GM23248 (cell line): ENCODE data around the gene AHR. TPM values are rescaled to one million over a fixed set of nuclear protein-coding genes. Genes with fewer than 3 reads are reported as not detected.
"Not testable (repeated sequence)": the region's sequence is repeated elsewhere in the genome, so short reads cannot be mapped to it uniquely, and the experiment has no call there.

Source experiments
- DNase-seq: peaks from one replicate; pipeline ENCODE4 v3.0.0-alpha.2; 2015
- H2AFZ ChIP-seq: fragments of 200-600 bp; sonication (generic); 2 replicates; pipeline ENCODE4 v1.6.1; 2016; ENCODE audit warnings: antibody characterized with exemption
- H3F3A ChIP-seq: fragments of 200-600 bp; sonication (generic); 2 replicates; pipeline ENCODE4 v1.6.1; 2016; ENCODE audit warnings: mild to moderate bottlenecking, antibody characterized with exemption, mixed run types; ENCODE audit not compliant: insufficient read depth
- H3K27ac ChIP-seq: fragments of 200-600 bp; sonication (generic); 2 replicates; pipeline ENCODE4 v1.5.1; 2016; ENCODE audit warnings: mild to moderate bottlenecking
- H3K27me3 ChIP-seq: fragments of 200-600 bp; sonication (generic); replicated peaks from 2 replicates; pipeline ENCODE4 v1.6.1; 2016; ENCODE audit warnings: mild to moderate bottlenecking; ENCODE audit not compliant: insufficient read depth
- H3K36me3 ChIP-seq: fragments of 200-600 bp; sonication (generic); 2 replicates; pipeline ENCODE4 v1.6.1; 2016; ENCODE audit warnings: low read depth, mild to moderate bottlenecking
- H3K4me1 ChIP-seq: fragments of 200-600 bp; sonication (generic); 2 replicates; pipeline ENCODE4 v1.6.1; 2016; ENCODE audit warnings: mild to moderate bottlenecking; ENCODE audit not compliant: insufficient read depth
- H3K4me2 ChIP-seq: fragments of 200-600 bp; sonication (generic); one replicate; pipeline ENCODE4 v1.6.1; 2016; ENCODE audit warnings: mild to moderate bottlenecking; ENCODE audit not compliant: unreplicated experiment
- H3K4me3 ChIP-seq: fragments of 200-600 bp; sonication (generic); 2 replicates; pipeline ENCODE4 v1.5.1; 2016; ENCODE audit warnings: mild to moderate bottlenecking
- H3K79me2 ChIP-seq: fragments of 200-600 bp; sonication (generic); 2 replicates; pipeline ENCODE4 v1.6.1; 2016; ENCODE audit warnings: mild to moderate bottlenecking; ENCODE audit not compliant: insufficient read depth
- H3K9ac ChIP-seq: fragments of 200-600 bp; sonication (generic); 2 replicates; pipeline ENCODE4 v1.6.1; 2016; ENCODE audit warnings: mild to moderate bottlenecking
- H3K9me2 ChIP-seq: fragments of 200-600 bp; sonication (generic); 2 replicates; pipeline ENCODE4 v1.6.1; 2016; ENCODE audit warnings: mixed run types, mild to moderate bottlenecking, moderate library complexity; ENCODE audit not compliant: insufficient read depth
- H3K9me3 ChIP-seq: fragments of 200-600 bp; sonication (generic); one replicate; pipeline ENCODE4 v1.6.1; 2017; ENCODE audit warnings: low read depth
- H4K20me1 ChIP-seq: fragments of 200-600 bp; sonication (generic); 2 replicates; pipeline ENCODE4 v1.6.0; 2016; ENCODE audit not compliant: insufficient read depth
- EZH2 ChIP-seq: fragments of 200-600 bp; sonication (generic); IDR thresholded peaks from 2 replicates; pipeline ENCODE4 v1.6.1; 2018; ENCODE audit warnings: antibody characterized with exemption, mild to moderate bottlenecking; ENCODE audit not compliant: insufficient read depth, poor library complexity, severe bottlenecking
- EZH2phosphoT487 ChIP-seq: fragments of 200-600 bp; sonication (generic); IDR thresholded peaks from 2 replicates; pipeline ENCODE4 v1.6.1; 2018; ENCODE audit warnings: antibody characterized with exemption, moderate library complexity, mild to moderate bottlenecking, low read depth; ENCODE audit not compliant: insufficient read depth
- WGBS, 2 experiments: methylation state at CpG; one replicate each; pipeline ENCODE4 v1.1.6; 2015 to 2017; ENCODE audit warnings: low lambda C conversion rate in 2 of 2, low coverage in 1 of 2; ENCODE audit errors: missing lambda C conversion rate in 2 of 2; 5-methylcytosine and 5-hydroxymethylcytosine counted together
- in situ Hi-C: fragments of 300-500 bp; cut with MboI; formaldehyde crosslinking; loops from 2 replicates; pipeline ENCODE4 v1.15.0; 2020
- polyA plus RNA-seq: library from polyadenylated mRNA; unstranded; fragments of >200 nt; fragmentation: Nextera tagmentation; extraction: Ambion mirVana; gene quantifications from 2 replicates; pipeline ENCODE4 v1.2.1, GENCODE V29; 2016
- total RNA-seq: library from RNA; depleted of rRNA; stranded (reverse); fragments of >200 nt; shearing (Covaris generic); gene quantifications from 2 replicates; pipeline ENCODE4 v1.2.3, GENCODE V29; 2014

Gene AHR
- total and polyA plus RNA-seq, 2 experiments from 2014 or later, result 19.0 to 98.7 TPM

DNA sequence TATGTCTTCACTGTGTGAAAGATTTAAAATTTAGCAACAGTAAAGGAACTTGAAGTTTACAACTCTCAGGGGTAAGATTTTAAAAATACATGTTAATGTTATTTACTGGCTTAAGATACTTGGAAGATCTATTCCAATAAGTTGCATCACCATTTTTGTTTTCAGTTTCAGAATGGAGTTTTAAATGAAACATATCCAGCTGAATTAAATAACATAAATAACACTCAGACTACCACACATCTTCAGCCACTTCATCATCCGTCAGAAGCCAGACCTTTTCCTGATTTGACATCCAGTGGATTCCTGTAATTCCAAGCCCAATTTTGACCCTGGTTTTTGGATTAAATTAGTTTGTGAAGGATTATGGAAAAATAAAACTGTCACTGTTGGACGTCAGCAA, 44.3 kb downstream of the AHR start:
- Histone ChIP-seq H3K9ac (no peak overlapping the region), H2AFZ (peak overlapping the region; percentile 12; the same call in 1 of the 2 replicates), H3K9me3 (no peaks in the 10 kb centered on the region), H3K4me2 (peak overlapping the region; percentile 28), H3K36me3 (peaks cover 31% of the 10 kb centered on the region), H3K79me2 (peaks cover 56% of the 10 kb centered on the region), H3K4me1 (peaks cover 19% of the 10 kb centered on the region), H3K9me2 (no peaks in the 10 kb centered on the region), H3F3A (no peaks in the 10 kb centered on the region; the same call in 1 of the 2 replicates), H3K27ac (0 out of 2 replicates have a peak overlapping the region, but pooled peaks have one; percentile 8), H3K4me3 (no peak overlapping the region), H3K27me3 (no peaks in the 10 kb centered on the region), H4K20me1 (no peaks in the 10 kb centered on the region)
- WGBS, 2 experiments, result 28 to 38% methylated on average over 2 of the region's 2 CpGs
- in situ Hi-C loops, result no loop called here
- TF ChIP-seq EZH2phosphoT487 (no peak), EZH2 (no peak)
- peak; percentile 10 for DNase-seq

DNA sequence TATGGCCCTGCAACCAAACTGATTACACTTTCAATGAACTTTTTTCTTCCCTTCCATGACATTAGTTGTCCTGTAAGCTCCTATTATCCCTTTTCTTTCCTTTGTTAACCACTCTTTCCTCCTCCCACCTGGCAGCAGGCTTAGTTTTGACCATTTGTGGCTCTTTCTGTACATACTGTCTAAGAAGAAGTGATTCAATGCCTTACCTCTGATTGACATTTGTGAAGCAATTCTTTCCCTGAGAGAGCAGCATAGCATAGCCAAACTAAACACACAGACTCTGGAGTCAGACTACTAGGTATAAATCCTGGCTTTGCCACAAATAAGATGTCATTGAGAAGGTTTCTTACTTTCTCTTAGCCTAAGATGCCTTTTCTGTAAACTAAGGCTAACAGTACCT, 48.9 kb downstream of the AHR start:
- no peak overlapping the region for H3K4me2 ChIP-seq
- in situ Hi-C loops, result no loop called here
- no peaks in the 10 kb centered on the region for H3K9me3 ChIP-seq
- no peaks in the 10 kb centered on the region for H3K9me2 ChIP-seq
- H3K4me1 ChIP-seq, result peaks cover 9% of the 10 kb centered on the region
- no peak overlapping the region for H2AFZ ChIP-seq
- H3K79me2 ChIP-seq, result peaks cover 36% of the 10 kb centered on the region
- no peaks in the 10 kb centered on the region; the same call in 1 of the 2 replicates for H3F3A ChIP-seq
- H3K36me3 ChIP-seq, result 0 out of 2 replicates have a peak, but pooled peaks cover 4% of the 10 kb centered on the region
- DNase-seq, result no peak
- no peak overlapping the region for H3K9ac ChIP-seq
- no peak overlapping the region for H3K27ac ChIP-seq
- TF ChIP-seq EZH2 (no peak), EZH2phosphoT487 (no peak)
- no peaks in the 10 kb centered on the region for H3K27me3 ChIP-seq
- no peaks in the 10 kb centered on the region for H4K20me1 ChIP-seq
- no peak overlapping the region for H3K4me3 ChIP-seq

DNA sequence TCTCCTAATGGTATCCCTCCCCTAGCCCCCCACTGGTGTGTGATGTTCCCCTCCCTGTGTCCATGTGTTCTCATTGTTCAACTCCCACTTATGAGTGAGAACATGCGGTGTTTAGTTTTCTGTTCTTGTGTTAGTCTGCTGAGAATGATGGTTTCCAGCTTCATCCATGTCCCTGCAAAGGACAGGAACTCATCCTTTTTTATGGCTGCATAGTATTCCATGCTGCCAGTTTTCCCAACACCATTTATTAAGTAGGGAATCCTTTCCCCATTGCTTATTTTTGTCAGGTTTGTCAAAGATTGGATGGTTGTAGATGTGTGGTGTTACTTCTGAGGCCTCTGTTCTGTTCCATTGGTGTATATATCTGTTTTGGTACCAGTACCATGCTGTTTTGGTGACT, 50.5 kb downstream of the AHR start:
- H3F3A ChIP-seq, H2AFZ ChIP-seq, H3K4me1 ChIP-seq, in situ Hi-C loops, H3K9me3 ChIP-seq, H3K27ac ChIP-seq, H3K36me3 ChIP-seq, DNase-seq, H3K4me2 ChIP-seq, H4K20me1 ChIP-seq, H3K4me3 ChIP-seq, H3K9me2 ChIP-seq, H3K9ac ChIP-seq, H3K27me3 ChIP-seq: not testable (repeated sequence)
- peaks cover 27% of the 10 kb centered on the region for H3K79me2 ChIP-seq
- 89 to 100% methylated on average over 1 of the region's 1 CpG for WGBS, 2 experiments

DNA sequence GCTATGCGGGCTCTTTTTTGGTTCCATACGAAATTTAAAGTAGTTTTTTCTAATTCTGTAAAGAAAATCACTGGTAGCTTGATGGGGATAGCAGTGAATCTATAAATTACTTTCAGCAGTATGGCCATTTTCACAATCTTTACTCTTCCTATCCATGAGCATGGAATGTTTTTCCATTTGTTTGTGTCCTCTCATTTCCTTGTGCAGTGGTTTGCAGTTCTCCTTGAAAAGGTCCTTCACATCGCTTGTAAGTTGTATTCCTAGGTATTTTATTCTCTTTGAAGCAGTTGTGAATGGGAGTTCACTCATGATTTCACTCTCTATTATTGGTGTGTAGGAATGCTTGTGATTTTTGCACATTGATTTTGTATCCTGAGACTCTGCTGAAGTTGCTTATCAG, 51.9 kb downstream of the AHR start:
- H3K9me3 ChIP-seq, H3K4me3 ChIP-seq, in situ Hi-C loops, H3K9me2 ChIP-seq, H3K4me2 ChIP-seq, H2AFZ ChIP-seq, H3F3A ChIP-seq, H3K27me3 ChIP-seq, H3K36me3 ChIP-seq, H4K20me1 ChIP-seq, H3K4me1 ChIP-seq, H3K27ac ChIP-seq, DNase-seq, H3K9ac ChIP-seq: not testable (repeated sequence)
- WGBS, 2 experiments, result 96 to 100% methylated on average over 3 of the region's 3 CpGs
- 0 out of 2 replicates have a peak, but pooled peaks cover 15% of the 10 kb centered on the region for H3K79me2 ChIP-seq

DNA sequence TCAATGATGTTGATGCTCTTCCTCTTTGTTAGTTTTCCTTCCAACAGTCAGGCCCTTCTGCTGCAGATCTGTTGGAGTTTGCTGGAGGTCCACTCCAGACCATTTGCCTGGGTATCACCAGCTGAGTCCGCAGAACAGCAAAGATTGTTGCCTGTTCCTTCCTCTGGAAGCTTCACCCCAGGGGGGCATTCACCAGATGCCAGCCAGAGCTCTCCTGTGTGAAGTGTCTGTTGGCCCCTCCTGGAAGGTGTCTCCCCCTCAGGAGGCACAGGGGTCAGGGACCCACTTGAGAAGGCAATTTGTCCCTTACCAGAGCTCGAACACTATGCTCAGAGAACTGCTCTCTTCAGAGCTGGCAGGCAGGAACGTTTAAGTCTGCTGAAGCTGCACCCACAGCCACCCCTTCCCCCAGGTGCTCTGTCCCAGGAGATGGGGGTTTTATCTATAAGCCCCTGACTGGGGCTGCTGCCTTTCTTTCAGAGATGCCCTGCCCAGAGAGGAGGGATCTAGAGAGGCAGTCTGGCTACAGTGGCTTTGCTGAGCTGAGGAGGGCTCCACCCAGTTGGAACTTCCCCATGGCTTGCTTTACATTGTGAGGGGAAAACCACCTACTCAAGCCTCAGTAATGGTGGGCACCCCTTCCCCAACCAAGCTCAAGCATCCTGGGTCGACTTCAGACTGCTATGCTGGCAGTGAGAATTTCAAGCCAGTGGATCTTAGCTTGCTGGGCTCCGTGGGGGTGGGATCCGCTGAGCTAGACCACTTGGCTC, 55.4 kb downstream of the AHR start:
- H3K4me3 ChIP-seq, H3K9ac ChIP-seq, H4K20me1 ChIP-seq, DNase-seq, H2AFZ ChIP-seq, H3K79me2 ChIP-seq, H3K9me3 ChIP-seq, H3K4me1 ChIP-seq, in situ Hi-C loops, H3K9me2 ChIP-seq, H3K27me3 ChIP-seq, H3K4me2 ChIP-seq, H3F3A ChIP-seq, H3K27ac ChIP-seq, H3K36me3 ChIP-seq: not testable (repeated sequence)
- 71 to 75% methylated on average over 6 of the region's 6 CpGs for WGBS, 2 experiments
